Colon (tissue), 2 donors: Measurements from ENCODE around the gene TSSK3.

Experiments
- FAIRE-seq: peaks from 2 replicates; lab custom pipeline; 2012; peaks lifted over from hg19 to GRCh38; lab: Jason Lieb, UNC
- donor health status: control.
- donor health status: control.

TSSK3 gene

GRCh38 chr1:32362474-32363313, at the start of gene TSSK3, which contains the start of gene FAM229A:
Gene TSSK3 (plus strand): TSS chr1:32362539. CDS start chr1:32362702, 163 bp downstream.
Gene FAM229A (minus strand): TSS chr1:32362485. CDS start chr1:32362091, 394 bp downstream.
- FAIRE-seq: no peak

DNA sequence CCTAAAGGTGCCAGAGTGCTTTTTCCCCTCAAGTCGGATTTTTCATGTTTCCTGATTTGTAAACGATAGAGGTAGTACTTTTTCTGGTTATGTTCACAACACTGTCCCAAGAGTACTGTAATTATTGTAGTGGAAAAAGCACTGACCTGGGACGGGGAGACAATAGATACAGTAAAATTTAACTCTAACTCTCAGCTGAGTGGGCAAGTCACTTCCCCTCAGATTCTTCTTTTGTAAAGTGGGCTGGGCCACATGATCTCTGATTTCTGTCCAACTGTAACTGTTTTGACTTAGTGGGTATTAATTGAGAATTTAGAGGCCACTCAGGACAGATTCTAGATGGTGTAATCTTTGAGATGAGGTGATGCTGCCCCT, 45.4 kb upstream of the TSSK3 start:
- FAIRE-seq: no peak

GRCh38 chr1:32318127-32318869, 44.0 kb upstream of the TSSK3 start:
- FAIRE-seq: no peak

GRCh38 chr1:32321712-32322291, 40.5 kb upstream of the TSSK3 start:
- no peak for FAIRE-seq

DNA sequence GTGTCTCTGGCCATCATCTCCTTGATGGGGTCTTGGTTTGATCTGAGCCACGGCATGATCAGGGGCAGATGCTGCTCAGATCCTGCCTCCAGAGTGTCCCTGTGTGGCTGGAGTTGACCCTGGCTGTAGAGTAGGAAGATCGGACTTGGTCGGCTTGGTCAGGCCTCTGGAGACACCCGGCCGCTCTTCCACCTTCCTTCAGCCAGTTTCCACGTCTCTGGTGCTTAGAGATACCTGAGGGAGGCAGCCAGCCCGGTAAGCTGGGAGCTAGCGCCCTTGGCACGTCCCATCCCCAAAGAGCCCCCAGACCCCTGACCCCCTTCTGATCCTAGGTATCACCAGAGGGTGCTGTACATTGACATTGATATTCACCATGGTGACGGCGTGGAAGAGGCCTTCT, 35.1 kb upstream of the TSSK3 start:
- no peak for FAIRE-seq

GRCh38 chr1:32329931-32330466, 32.3 kb upstream of the TSSK3 start:
- FAIRE-seq: no peak

GRCh38 chr1:32330558-32331151, 31.7 kb upstream of the TSSK3 start:
- FAIRE-seq: no peak

GRCh38 chr1:32331549-32331948, 30.8 kb upstream of the TSSK3 start:
- FAIRE-seq: no peak

GRCh38 chr1:32332290-32333079, 29.9 kb upstream of the TSSK3 start:
- no peak for FAIRE-seq

DNA sequence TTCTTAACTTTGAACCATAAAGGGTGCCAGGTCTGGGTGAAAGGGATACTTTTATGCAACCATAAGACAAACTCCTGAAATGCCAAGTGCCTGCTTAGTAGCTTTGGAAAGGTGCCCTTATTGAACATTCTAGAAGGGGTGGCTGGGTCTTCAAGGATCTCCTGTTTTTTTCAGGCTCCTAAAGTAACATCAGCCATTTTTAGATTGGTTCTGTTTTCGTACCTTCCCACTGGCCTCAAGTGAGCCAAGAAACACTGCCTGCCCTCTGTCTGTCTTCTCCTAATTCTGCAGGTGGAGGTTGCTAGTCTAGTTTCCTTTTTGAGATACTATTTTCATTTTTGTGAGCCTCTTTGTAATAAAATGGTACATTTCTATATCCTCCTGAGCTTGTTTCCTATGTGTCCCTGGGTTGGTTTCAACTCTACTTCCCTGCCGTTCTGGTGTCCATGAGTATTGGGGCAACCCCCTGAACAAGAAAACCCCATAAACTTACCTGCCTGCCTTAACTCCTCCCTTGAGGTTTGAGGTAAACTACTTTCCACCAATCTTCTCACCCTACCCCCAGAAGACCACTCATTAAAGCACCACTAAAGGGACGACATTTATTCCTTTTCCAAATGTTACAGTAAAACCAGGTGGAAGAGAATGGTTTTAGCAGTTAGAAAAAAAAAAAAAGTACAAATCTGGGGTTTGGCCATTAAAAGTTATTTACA, 28.9 kb upstream of the TSSK3 start:
- no peak for FAIRE-seq

GRCh38 chr1:32334274-32334861, 28.0 kb upstream of the TSSK3 start:
- no peak for FAIRE-seq

- no peak for FAIRE-seq
These were observed 27.3 kb upstream of the TSSK3 start for GRCh38 chr1:32334864-32335534.

GRCh38 chr1:32335535-32335789, 26.9 kb upstream of the TSSK3 start:
- no peak for FAIRE-seq

DNA sequence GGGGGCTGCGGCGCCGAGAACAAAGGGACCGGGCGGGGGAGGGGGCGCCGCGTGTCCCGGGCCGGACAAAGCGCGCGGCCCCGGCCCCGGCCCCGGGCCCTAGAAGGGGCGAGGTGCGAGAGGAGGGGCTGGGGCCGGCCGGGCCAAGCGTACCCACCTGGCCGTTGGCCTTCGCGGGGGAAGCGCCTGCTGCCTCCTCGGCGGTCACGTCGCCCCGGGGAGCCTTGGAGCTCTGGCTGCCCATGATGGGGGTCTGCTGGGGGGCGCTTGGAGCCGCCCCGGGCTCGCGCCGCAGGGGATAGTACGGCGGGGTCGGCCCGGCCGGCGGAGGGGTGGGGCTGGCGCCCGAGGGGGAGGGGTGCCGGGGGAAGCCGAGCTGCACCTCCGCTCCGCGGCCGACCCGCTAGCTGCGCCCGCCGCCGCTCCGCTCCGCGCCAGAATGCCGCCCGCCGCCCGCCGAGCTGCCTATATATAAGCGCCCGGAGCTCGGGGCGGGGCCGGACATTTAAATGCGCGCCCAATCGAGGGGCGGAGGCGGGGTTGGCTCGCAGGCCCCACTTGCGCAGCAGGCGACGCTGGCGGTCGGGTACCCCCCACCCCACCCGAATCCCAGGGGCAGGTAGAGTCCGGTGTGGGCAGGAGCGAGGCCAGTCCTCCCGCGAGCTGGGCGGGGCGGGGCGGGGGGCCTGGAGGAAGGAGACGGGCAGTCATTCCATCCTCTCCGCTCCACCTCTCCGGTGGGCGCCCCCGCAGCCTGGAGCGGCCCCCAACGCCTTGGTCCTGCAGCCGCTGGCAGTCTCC, 26.3 kb upstream of the TSSK3 start, which contains the start of gene MARCKSL1:
MARCKSL1 (minus strand) TSS at position 444 of the 801 bp plus-strand sequence; CDS start at position 244, 200 bp downstream.
- FAIRE-seq: no peak

GRCh38 chr1:32336591-32336932, 25.8 kb upstream of the TSSK3 start:
- FAIRE-seq: no peak

- FAIRE-seq: no peak
These were observed 25.2 kb upstream of the TSSK3 start for GRCh38 chr1:32336963-32337675.

- no peak for FAIRE-seq
These were observed 24.3 kb upstream of the TSSK3 start for GRCh38 chr1:32337855-32338636.
